DOHH2 (cell line): ENCODE data around the gene TAF4.

Experiments used
- H3F3A ChIP-seq: fragments of 200-600 bp; sonication (generic), shearing (Covaris generic); 2 replicates; pipeline ENCODE4 v1.6.0; 2016; ENCODE audit warnings: antibody characterized with exemption, mild to moderate bottlenecking; ENCODE audit not compliant: control insufficient read depth, insufficient read depth
- H3K27ac ChIP-seq: fragments of 200-600 bp; sonication (generic); 2 replicates; pipeline ENCODE4 v1.5.1; 2014; ENCODE audit warnings: low read depth, mild to moderate bottlenecking, low read length, moderate library complexity
- H3K27me3 ChIP-seq: fragments of 200-600 bp; sonication (generic); 2 replicates; pipeline ENCODE4 v1.6.1; 2014; ENCODE audit warnings: mild to moderate bottlenecking, low read length, mixed read lengths; ENCODE audit not compliant: control insufficient read depth
- H3K36me3 ChIP-seq: fragments of 200-600 bp; sonication (generic); 2 replicates; pipeline ENCODE4 v1.6.1; 2014; ENCODE audit warnings: mild to moderate bottlenecking, low read length, moderate library complexity, mixed read lengths; ENCODE audit not compliant: control insufficient read depth
- H3K4me1 ChIP-seq: fragments of 200-600 bp; sonication (generic); 2 replicates; pipeline ENCODE4 v1.6.1; 2014; ENCODE audit warnings: mild to moderate bottlenecking, low read length, mixed read lengths; ENCODE audit not compliant: control insufficient read depth
- H3K4me2 ChIP-seq: fragments of 200-600 bp; sonication (generic); 2 replicates; pipeline ENCODE4 v1.6.0; 2014; ENCODE audit warnings: mild to moderate bottlenecking, low read length, moderate library complexity
- H3K4me3 ChIP-seq: fragments of 200-600 bp; sonication (generic); 2 replicates; pipeline ENCODE4 v1.5.1; 2014; ENCODE audit warnings: mild to moderate bottlenecking, low read length, mixed read lengths
- H3K79me2 ChIP-seq: fragments of 200-600 bp; sonication (generic); 2 replicates; pipeline ENCODE4 v1.6.1; 2014; ENCODE audit warnings: mild to moderate bottlenecking, low read length, mixed read lengths; ENCODE audit not compliant: control insufficient read depth
- H3K9me2 ChIP-seq: fragments of 200-600 bp; sonication (generic); replicated peaks from 2 replicates; pipeline ENCODE4 v1.6.1; 2014; ENCODE audit warnings: mild to moderate bottlenecking, low read length, mixed read lengths; ENCODE audit not compliant: control insufficient read depth
- H3K9me3 ChIP-seq: fragments of 200-600 bp; sonication (generic); 2 replicates; pipeline ENCODE4 v1.6.1; 2014; ENCODE audit warnings: antibody characterized with exemption, low read length, mixed read lengths; ENCODE audit not compliant: control insufficient read depth, insufficient read depth
- H4K20me1 ChIP-seq: fragments of 200-600 bp; sonication (generic); 2 replicates; pipeline ENCODE4 v1.6.0; 2014; ENCODE audit warnings: low read depth, mild to moderate bottlenecking, antibody characterized with exemption, low read length, moderate library complexity; ENCODE audit not compliant: control insufficient read depth, insufficient read depth
- EZH2phosphoT487 ChIP-seq: fragments of 200-600 bp; sonication (generic); IDR thresholded peaks from 2 replicates; pipeline ENCODE4 v1.6.1; 2017; ENCODE audit warnings: borderline replicate concordance, mild to moderate bottlenecking, antibody characterized with exemption, low read length, moderate library complexity, mixed read lengths
- TF ChIP-seq, protein P1 (sequence below): fragments of 200-600 bp; sonication (generic); IDR thresholded peaks from one replicate; pipeline ENCODE4 v1.5.1; 2014; ENCODE audit warnings: antibody characterized with exemption, mild to moderate bottlenecking, low read depth, low read length; ENCODE audit not compliant: poor library complexity, severe bottlenecking

TAF4 gene

DNA sequence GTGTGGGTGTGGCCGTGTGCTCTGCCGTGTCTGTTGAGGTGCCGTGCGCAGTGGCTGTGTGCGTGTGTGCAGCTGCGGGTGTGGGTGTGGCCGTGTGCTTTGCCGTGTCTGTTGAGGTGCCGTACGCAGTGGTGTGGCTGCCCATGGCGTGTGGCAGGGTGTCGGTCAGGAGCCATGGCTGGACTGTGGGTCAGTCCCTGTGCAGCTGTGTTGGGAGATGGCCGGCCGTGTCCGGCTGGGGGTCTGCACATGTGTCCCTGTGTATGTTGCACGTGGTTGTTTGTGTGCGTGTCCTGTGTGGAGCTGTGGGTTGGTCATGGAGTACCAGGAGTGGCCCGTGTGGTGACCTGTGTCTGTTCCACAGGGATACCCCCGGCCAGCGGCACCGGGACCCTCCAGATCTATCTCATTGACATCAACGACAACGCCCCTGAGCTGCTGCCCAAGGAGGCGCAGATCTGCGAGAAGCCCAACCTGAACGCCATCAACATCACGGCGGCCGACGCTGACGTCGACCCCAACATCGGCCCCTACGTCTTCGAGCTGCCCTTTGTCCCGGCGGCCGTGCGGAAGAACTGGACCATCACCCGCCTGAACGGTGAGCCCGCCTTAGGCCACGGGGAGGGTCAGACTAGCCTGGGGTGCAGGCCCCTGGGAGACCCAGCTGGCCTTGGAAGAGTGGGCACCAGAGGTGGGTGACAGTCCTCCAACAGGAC lies 137.7 kb downstream of the TAF4 start:
- TF ChIP-seq, protein P1, sequence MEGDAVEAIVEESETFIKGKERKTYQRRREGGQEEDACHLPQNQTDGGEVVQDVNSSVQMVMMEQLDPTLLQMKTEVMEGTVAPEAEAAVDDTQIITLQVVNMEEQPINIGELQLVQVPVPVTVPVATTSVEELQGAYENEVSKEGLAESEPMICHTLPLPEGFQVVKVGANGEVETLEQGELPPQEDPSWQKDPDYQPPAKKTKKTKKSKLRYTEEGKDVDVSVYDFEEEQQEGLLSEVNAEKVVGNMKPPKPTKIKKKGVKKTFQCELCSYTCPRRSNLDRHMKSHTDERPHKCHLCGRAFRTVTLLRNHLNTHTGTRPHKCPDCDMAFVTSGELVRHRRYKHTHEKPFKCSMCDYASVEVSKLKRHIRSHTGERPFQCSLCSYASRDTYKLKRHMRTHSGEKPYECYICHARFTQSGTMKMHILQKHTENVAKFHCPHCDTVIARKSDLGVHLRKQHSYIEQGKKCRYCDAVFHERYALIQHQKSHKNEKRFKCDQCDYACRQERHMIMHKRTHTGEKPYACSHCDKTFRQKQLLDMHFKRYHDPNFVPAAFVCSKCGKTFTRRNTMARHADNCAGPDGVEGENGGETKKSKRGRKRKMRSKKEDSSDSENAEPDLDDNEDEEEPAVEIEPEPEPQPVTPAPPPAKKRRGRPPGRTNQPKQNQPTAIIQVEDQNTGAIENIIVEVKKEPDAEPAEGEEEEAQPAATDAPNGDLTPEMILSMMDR, result no peak
- no peak for TF ChIP-seq EZH2phosphoT487
- Histone ChIP-seq H4K20me1 (no peaks in the 10 kb centered on the region), H3K4me1 (no peaks in the 10 kb centered on the region), H3K4me3 (no peak overlapping the region), H3K9me2 (no peaks in the 10 kb centered on the region), H3K4me2 (no peak overlapping the region), H3K27ac (no peak overlapping the region), H3K27me3 (no peaks in the 10 kb centered on the region), H3K36me3 (no peaks in the 10 kb centered on the region), H3K9me3 (no peaks in the 10 kb centered on the region), H3K79me2 (no peaks in the 10 kb centered on the region), H3F3A (no peaks in the 10 kb centered on the region)

DNA sequence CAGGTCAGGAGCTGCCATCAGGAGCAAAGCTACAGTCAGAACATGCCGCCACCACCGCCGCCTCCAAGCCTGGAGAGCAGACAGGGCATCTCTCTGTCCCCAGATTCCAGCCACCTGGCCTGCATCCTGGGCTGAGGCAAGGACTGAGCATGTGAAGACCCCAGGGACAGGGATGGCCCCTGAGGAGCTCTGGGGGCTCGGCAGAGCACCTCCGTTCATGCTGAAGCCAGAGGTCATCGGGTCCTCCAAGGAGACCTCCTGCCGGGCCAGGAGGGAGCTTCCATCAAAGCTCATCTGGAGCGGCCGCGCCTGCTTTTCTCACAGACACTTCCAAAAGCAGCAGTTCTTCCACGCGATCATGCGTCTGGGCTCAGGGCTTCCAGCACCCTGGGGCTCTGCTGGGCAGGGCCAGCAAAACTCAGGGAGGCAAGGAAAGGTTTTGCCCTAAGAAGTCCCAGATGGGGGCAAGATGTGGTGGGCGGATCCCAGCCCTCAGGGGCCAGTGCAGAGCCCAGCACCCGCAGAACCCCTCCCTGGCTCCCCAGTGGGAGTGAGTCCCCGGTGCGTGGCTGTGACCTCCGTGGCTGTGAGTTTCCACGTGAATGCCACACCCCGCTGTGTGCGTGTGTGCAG lies 138.4 kb downstream of the TAF4 start:
- no peaks in the 10 kb centered on the region for H3F3A ChIP-seq
- TF ChIP-seq, protein P1, result no peak
- no peak for TF ChIP-seq EZH2phosphoT487
- no peaks in the 10 kb centered on the region for H3K79me2 ChIP-seq
- no peaks in the 10 kb centered on the region for H3K4me1 ChIP-seq
- H3K4me3 ChIP-seq, result no peak overlapping the region
- H4K20me1 ChIP-seq, result no peaks in the 10 kb centered on the region
- no peaks in the 10 kb centered on the region for H3K27me3 ChIP-seq
- no peak overlapping the region for H3K27ac ChIP-seq
- no peaks in the 10 kb centered on the region for H3K36me3 ChIP-seq
- no peaks in the 10 kb centered on the region for H3K9me3 ChIP-seq
- no peaks in the 10 kb centered on the region for H3K9me2 ChIP-seq
- no peak overlapping the region for H3K4me2 ChIP-seq

DNA sequence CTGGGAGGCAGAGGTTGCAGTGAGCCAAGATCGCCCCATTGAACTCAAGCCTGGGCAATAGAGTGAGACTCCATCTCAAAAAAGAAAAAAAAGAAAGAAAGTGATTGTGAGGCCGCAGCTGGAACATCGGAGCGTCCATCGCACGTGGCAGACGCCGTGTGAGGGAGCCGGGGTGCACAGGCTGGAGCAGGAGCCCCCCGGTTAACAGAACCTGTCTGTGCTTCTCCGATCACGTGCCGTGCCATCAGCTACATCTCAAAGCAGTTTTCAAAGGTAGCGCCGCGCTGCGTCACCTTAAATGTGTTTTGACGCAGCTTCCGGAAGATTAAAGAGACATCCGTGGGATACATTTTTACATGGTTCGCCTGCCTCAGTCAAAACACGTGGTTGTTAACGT lies 138.9 kb downstream of the TAF4 start:
- Histone ChIP-seq H3K4me2 (no peak overlapping the region), H4K20me1 (no peaks in the 10 kb centered on the region), H3K4me1 (no peaks in the 10 kb centered on the region), H3K9me2 (no peaks in the 10 kb centered on the region), H3K79me2 (no peaks in the 10 kb centered on the region), H3K9me3 (no peaks in the 10 kb centered on the region), H3K27me3 (no peaks in the 10 kb centered on the region), H3K36me3 (no peaks in the 10 kb centered on the region), H3F3A (no peaks in the 10 kb centered on the region), H3K27ac (no peak overlapping the region), H3K4me3 (no peak overlapping the region)
- TF ChIP-seq, protein P1, result no peak
- no peak for TF ChIP-seq EZH2phosphoT487
